ENCODE data around the gene AKNA.

Gene AKNA

GRCh38 chr9:114426046-114426948, 38.5 kb upstream of the AKNA start:
- TF ChIP-seq SIN3A (IDR thresholded peaks at IDR 0.05; ENCODE audit: borderline replicate concordance, insufficient read depth, low read length) (no peak), POLR2AphosphoS5 (IDR thresholded peaks at IDR 0.05; ENCODE audit: low read depth, low read length) (no peak), FOXP2 (optimal IDR thresholded peaks at IDR 0.05; ENCODE audit: borderline replicate concordance, extremely low read depth, extremely low read length, insufficient read depth) (no peak), TAF1 (IDR thresholded peaks at IDR 0.05; ENCODE audit: borderline replicate concordance, insufficient read depth, low read length) (no peak)
- TF ChIP-seq, protein P1, sequence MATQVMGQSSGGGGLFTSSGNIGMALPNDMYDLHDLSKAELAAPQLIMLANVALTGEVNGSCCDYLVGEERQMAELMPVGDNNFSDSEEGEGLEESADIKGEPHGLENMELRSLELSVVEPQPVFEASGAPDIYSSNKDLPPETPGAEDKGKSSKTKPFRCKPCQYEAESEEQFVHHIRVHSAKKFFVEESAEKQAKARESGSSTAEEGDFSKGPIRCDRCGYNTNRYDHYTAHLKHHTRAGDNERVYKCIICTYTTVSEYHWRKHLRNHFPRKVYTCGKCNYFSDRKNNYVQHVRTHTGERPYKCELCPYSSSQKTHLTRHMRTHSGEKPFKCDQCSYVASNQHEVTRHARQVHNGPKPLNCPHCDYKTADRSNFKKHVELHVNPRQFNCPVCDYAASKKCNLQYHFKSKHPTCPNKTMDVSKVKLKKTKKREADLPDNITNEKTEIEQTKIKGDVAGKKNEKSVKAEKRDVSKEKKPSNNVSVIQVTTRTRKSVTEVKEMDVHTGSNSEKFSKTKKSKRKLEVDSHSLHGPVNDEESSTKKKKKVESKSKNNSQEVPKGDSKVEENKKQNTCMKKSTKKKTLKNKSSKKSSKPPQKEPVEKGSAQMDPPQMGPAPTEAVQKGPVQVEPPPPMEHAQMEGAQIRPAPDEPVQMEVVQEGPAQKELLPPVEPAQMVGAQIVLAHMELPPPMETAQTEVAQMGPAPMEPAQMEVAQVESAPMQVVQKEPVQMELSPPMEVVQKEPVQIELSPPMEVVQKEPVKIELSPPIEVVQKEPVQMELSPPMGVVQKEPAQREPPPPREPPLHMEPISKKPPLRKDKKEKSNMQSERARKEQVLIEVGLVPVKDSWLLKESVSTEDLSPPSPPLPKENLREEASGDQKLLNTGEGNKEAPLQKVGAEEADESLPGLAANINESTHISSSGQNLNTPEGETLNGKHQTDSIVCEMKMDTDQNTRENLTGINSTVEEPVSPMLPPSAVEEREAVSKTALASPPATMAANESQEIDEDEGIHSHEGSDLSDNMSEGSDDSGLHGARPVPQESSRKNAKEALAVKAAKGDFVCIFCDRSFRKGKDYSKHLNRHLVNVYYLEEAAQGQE (IDR thresholded peaks at IDR 0.05; ENCODE audit: insufficient read depth in 1 of 2, low read depth in 2 of 2, low read length in 2 of 2) = no peak

DNA sequence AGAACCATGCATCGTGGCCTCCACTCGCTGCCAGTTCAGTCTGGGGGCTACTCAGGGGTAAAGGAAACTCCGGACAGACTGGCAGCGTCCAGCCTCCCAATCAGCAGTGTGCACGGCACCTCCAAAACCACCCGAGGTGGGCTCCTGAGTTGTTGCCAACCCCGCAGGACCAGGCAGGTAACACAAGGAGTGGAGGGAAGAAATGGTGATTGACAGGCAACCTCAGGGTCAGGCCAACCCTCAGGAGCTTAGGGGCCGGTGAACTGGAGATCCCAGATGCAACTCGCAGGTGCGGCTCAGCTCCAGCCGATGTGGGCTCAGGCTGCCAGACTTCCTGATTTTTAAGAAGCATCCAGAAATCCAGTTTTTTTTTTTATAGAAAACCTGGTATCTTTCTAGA, 37.3 kb upstream of the AKNA start:
- TF ChIP-seq SIN3A (IDR thresholded peaks at IDR 0.05; ENCODE audit: borderline replicate concordance, insufficient read depth, low read length) (no peak), POLR2AphosphoS5 (IDR thresholded peaks at IDR 0.05; ENCODE audit: low read depth, low read length) (no peak), TAF1 (IDR thresholded peaks at IDR 0.05; ENCODE audit: borderline replicate concordance, insufficient read depth, low read length) (no peak), FOXP2 (optimal IDR thresholded peaks at IDR 0.05; ENCODE audit: borderline replicate concordance, extremely low read depth, extremely low read length, insufficient read depth) (no peak)
- TF ChIP-seq, protein P1 (IDR thresholded peaks at IDR 0.05; ENCODE audit: insufficient read depth in 1 of 2, low read depth in 2 of 2, low read length in 2 of 2) = no peak

DNA sequence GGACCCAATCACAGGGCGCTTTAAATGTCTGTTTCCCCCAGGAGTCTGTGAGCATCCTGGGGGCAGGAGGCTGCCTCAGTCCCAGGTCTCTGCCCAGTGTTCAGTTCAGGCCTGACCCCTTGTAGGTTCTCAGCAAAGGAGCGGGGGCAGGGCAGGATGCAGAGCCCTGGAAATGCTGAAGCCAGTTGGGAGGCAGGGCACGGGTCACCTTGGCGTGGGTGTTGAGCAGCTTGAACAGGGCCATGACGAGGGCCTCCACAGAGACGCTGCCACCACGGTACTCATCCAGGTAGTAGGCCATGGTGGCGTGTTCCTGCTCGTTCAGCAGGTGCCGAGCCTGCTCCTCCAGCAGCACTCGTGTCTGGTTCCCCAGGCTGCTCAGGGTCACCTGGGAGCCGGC, 36.3 kb upstream of the AKNA start:
- TF ChIP-seq FOXP2 (optimal IDR thresholded peaks at IDR 0.05; ENCODE audit: borderline replicate concordance, extremely low read depth, extremely low read length, insufficient read depth) (no peak), TAF1 (IDR thresholded peaks at IDR 0.05; ENCODE audit: borderline replicate concordance, insufficient read depth, low read length) (no peak), SIN3A (IDR thresholded peaks at IDR 0.05; ENCODE audit: borderline replicate concordance, insufficient read depth, low read length) (no peak), POLR2AphosphoS5 (IDR thresholded peaks at IDR 0.05; ENCODE audit: low read depth, low read length) (no peak)
- TF ChIP-seq, protein P1 (IDR thresholded peaks at IDR 0.05; ENCODE audit: insufficient read depth in 1 of 2, low read depth in 2 of 2, low read length in 2 of 2) = no peak

GRCh38 chr9:114423181-114423580, 35.4 kb upstream of the AKNA start:
- TF ChIP-seq TAF1 (IDR thresholded peaks at IDR 0.05; ENCODE audit: borderline replicate concordance, insufficient read depth, low read length) (no peak), SIN3A (IDR thresholded peaks at IDR 0.05; ENCODE audit: borderline replicate concordance, insufficient read depth, low read length) (no peak), POLR2AphosphoS5 (IDR thresholded peaks at IDR 0.05; ENCODE audit: low read depth, low read length) (no peak), FOXP2 (optimal IDR thresholded peaks at IDR 0.05; ENCODE audit: borderline replicate concordance, extremely low read depth, extremely low read length, insufficient read depth) (no peak)
- TF ChIP-seq, protein P1 (IDR thresholded peaks at IDR 0.05; ENCODE audit: insufficient read depth in 1 of 2, low read depth in 2 of 2, low read length in 2 of 2) = no peak

All from PFSK-1 (cell line).